Measurements from ENCODE around the gene PACRG.

The PACRG gene

GRCh38 chr6:163010145-163010544, 282.4 kb downstream of the PACRG start:
- no peak for DNase-seq (ENCODE audit: low read depth)

GRCh38 chr6:163014736-163015135, 287.0 kb downstream of the PACRG start:
- no peak for DNase-seq (ENCODE audit: low read depth)

GRCh38 chr6:163017801-163018200, 290.0 kb downstream of the PACRG start:
- DNase-seq (ENCODE audit: low read depth), result no peak

- no peak for DNase-seq (ENCODE audit: low read depth)
Observed at GRCh38 chr6:163019926-163020325, 292.2 kb downstream of the PACRG start.

GRCh38 chr6:163021054-163021453, 293.3 kb downstream of the PACRG start:
- no peak for DNase-seq (ENCODE audit: low read depth)

- no peak for DNase-seq (ENCODE audit: low read depth)
Observed at GRCh38 chr6:163023700-163024099, 295.9 kb downstream of the PACRG start.

GRCh38 chr6:163026893-163027292, 299.1 kb downstream of the PACRG start:
- no peak for DNase-seq (ENCODE audit: low read depth)

GRCh38 chr6:163030980-163031379, 303.2 kb downstream of the PACRG start:
- DNase-seq (ENCODE audit: low read depth), result no peak

- DNase-seq (ENCODE audit: low read depth), result no peak
Observed at GRCh38 chr6:163031931-163032330, 304.2 kb downstream of the PACRG start.

- DNase-seq (ENCODE audit: low read depth), result no peak
Observed at GRCh38 chr6:163036160-163036645, 308.4 kb downstream of the PACRG start.

GRCh38 chr6:163038317-163038716, 310.5 kb downstream of the PACRG start:
- no peak for DNase-seq (ENCODE audit: low read depth)

GRCh38 chr6:163048345-163048744, 320.6 kb downstream of the PACRG start:
- no peak for DNase-seq (ENCODE audit: low read depth)

- DNase-seq (ENCODE audit: low read depth), result no peak
Observed at GRCh38 chr6:163053667-163054344, 326.0 kb downstream of the PACRG start.

- DNase-seq (ENCODE audit: low read depth), result no peak
Observed at GRCh38 chr6:163054641-163055040, 326.9 kb downstream of the PACRG start.

GRCh38 chr6:163057260-163057659, 329.5 kb downstream of the PACRG start:
- DNase-seq (ENCODE audit: low read depth), result no peak

- DNase-seq (ENCODE audit: low read depth), result no peak
Observed at GRCh38 chr6:163062790-163063189, 335.0 kb downstream of the PACRG start.

GRCh38 chr6:163063561-163063960, 335.8 kb downstream of the PACRG start:
- no peak for DNase-seq (ENCODE audit: low read depth)

- no peak for DNase-seq (ENCODE audit: low read depth)
Observed at GRCh38 chr6:163064397-163064796, 336.6 kb downstream of the PACRG start.

- DNase-seq (ENCODE audit: low read depth), result no peak
Observed at GRCh38 chr6:163066200-163066599, 338.4 kb downstream of the PACRG start.

GRCh38 chr6:163077134-163077533, 349.4 kb downstream of the PACRG start:
- DNase-seq (ENCODE audit: low read depth), result no peak

GRCh38 chr6:163078712-163079111, 350.9 kb downstream of the PACRG start:
- no peak for DNase-seq (ENCODE audit: low read depth)

- DNase-seq (ENCODE audit: low read depth), result no peak
Observed at GRCh38 chr6:163080228-163080627, 352.5 kb downstream of the PACRG start.

GRCh38 chr6:163083141-163083540, 355.4 kb downstream of the PACRG start:
- DNase-seq (ENCODE audit: low read depth), result no peak

- no peak for DNase-seq (ENCODE audit: low read depth)
Observed at GRCh38 chr6:163085426-163085825, 357.7 kb downstream of the PACRG start.
